ENCODE data around the gene ARRB1.
"Not testable (repeated sequence)": the region's sequence is repeated elsewhere in the genome, so short reads cannot be mapped to it uniquely, and the experiment has no call there.

Gene ARRB1

GRCh38 chr11:75342966-75343870, 8.2 kb downstream of the ARRB1 start:
- DNase-seq (ENCODE audit: low spot score) = peak; percentile 75

DNA sequence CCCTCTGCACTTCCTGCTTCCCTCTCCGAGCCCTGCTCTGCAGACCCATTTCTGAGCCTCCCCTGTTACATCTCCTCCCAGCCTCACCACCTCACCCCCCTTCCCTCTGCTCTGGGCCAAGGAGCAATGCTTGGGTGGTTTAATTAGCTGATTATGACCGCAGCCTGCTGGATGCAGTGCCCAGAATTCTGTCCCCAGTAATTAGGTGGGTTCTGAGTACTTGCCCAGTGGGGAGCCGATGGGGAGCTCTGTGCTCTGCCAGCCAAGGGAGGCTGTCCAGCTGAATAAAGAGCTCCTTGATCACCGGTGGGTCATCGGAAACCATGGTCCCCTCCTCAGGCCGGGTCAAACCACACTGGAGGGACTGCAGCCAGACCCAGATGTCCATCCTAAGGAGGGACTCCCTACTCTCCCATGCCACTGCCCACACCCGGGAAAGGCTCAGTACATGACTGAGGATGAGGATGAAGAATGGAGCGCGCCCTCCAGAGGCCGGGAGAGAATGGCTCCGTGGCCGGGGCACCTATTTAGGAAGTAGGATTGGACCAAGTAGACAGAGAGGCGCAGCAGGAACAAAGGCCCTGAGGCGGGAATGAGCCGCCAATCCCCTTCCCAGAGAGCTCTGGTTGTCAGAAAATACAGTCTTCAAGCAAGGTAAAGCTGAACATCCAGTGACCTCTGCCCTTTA, 9.1 kb downstream of the ARRB1 start:
- no peak for DNase-seq (ENCODE audit: low spot score)

GRCh38 chr11:75341612-75342011, 9.8 kb downstream of the ARRB1 start:
- no peak for DNase-seq (ENCODE audit: low spot score)

- no peak for DNase-seq (ENCODE audit: low spot score)
These were observed 11.6 kb downstream of the ARRB1 start for GRCh38 chr11:75339685-75340409.

DNA sequence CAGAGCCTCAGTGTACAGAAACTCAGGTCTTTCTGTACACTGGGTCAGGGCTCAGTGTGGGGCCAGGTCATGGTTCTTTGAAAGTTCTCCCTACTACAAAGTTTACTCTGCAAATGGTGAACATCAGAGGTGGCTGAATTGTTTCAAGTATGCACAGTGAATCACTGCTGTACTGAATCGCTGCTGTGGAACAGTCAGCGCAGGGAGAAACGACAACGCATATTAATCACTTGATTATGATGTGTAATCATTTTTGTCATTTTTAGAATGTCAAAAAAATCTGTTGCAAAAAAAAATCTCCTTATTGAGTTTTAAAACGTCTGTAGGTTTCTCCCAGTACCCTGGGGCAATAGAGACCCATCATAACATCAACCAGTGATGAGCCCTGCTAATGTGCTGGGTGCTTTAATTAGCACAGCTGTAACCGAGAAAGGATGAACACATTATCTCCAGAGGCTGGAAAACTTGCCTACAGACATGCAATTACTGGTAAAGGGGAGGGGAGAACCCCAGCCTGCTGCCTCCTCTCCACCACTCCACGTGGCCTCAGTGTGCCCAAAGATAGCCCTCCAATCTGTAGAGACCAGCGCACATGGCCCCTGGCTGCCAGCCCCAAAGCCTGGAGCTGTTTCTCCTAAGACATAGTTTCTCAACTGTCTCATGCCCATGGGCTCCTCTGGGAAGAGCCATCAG, 12.8 kb downstream of the ARRB1 start:
- no peak for DNase-seq (ENCODE audit: low spot score)

GRCh38 chr11:75337195-75337654, 14.2 kb downstream of the ARRB1 start:
- DNase-seq (ENCODE audit: low spot score) = no peak

DNA sequence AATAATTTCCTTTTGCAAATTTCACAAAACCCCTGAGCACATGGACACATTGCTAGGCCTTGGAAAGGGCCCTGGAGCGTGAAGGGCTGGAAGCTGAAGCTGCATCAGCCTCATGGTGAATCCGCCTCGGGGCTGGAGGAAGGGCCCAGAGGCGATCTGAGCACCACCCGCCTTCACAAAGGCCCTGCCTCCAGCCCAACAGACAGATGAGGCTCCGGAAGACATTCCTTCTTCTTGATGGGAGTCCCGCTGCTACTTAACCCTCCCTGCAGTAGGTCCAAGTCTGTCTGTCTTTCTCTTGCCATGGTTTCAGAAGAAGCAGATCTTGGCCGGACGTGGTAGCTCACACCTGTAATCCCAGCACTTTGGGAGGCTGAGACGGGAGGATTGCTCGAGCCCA, 16.5 kb downstream of the ARRB1 start:
- DNase-seq (ENCODE audit: low spot score) = no peak

DNA sequence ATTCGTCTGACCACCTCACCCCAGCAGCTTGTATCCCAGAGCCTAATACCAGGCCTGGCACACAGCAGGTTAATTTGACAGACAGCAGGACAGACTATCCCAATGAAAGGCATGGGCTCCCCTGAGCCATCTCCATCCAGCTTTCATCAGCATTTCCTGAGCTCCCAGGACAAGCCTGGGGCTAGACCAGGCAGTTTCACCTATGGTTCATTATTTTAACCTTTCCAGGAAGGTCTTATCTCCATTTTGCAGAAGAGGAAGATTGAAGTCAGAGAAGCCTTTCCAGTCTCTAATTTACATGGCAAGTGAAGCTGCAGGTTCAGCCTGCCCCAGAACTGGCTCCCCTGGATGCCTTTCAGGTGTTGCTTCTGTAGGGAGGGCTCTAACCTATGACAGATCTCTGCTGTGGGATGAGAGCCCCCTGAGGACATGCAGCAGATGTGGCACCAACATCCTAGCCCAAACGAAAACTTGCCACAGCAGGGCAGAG, 17.0 kb downstream of the ARRB1 start:
- DNase-seq (ENCODE audit: low spot score) = no peak

DNA sequence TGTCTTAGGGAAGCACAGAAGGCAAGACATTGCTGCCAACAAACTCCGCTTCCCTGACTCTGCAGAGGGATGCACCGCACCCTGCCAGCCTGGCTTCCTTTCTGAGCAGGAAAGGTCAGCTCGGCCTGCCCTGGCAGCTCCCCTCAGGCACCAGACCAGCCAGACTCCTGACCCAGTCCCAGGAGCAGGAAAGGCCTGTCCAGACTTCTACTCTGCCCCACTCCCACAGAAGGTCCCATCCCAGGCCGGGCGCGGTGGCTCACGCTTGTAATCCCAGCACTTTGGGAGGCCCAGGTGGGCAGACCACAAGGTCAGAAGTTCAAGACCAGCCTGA, 17.7 kb downstream of the ARRB1 start:
- DNase-seq (ENCODE audit: low spot score) = no peak

DNA sequence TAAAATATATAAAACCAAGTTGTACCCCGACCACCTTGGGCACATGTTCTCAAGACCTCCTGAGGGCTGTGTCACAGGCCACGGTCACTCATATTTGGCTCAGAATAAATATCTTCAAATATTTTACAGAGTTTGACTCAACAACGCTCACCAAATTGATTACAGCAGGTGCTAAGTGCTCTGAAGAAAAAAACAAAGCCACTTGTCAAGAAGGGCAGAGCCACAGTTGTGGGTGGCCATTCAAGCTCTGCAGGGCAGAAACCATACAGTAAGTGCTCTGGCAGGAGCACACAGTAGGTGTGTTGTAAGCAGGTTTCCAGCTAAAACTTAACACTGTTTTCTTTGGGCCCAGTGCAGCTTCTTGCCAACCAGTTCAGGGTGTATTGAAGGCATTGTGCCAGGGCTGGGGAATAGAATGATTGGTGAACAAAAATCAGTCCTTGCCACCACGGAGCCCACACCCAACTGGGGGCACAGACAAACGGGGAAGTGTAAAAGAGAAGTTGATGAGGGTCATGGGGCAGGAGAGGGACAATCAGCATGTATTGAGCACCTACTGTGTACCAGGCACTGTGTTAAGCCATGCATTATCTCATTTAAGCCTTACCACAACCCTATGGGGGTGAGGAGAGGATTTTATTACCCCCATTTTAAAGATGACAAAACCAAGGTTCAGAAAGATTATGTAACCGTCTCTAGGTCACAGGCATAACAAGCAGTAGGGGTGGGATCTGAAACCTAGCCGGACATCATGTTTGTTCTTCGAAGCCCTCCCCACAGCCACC, 18.2 kb downstream of the ARRB1 start:
- no peak for DNase-seq (ENCODE audit: low spot score)

DNA sequence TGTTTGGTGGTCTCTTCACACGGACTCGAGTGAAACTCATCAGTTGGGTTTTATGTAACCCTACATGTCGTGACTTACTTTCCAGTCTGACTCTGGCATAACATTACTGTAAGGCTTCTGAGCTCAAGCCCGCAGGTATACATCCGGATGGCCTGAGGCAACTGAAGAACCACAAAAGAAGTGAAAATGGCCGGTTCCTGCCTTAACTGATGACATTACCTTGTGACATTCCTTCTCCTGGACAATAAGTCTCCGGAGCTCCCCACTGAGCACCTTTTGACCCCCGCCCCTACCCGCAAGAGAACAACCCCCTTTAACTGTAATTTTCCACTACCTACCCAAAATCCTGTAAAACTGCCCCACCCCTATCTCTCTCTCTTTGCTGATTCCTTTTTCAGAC, 19.7 kb downstream of the ARRB1 start:
- DNase-seq (ENCODE audit: low spot score) = not testable (repeated sequence)

DNA sequence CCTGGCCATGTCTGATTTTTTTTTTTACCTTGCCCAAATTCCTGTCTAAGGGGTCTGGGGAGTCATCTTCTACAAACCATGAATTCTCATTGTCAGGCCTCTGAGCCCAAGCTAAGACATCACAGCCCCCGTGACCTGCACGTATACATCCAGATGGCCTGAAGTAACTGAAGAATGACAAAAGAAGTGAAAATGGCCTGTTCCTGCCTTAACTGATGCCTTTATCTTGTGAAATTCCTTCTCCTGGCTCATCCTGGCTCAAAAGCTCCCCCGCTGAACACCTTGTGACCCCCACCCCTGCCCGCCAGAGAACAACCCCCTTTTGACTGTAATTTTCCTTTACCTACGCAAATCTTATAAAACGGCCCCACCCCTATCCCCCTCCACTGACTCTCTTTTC, 20.2 kb downstream of the ARRB1 start:
- DNase-seq (ENCODE audit: low spot score) = not testable (repeated sequence)

GRCh38 chr11:75330886-75331285, 20.6 kb downstream of the ARRB1 start:
- not testable (repeated sequence) for DNase-seq (ENCODE audit: low spot score)

GRCh38 chr11:75330291-75330690, 21.2 kb downstream of the ARRB1 start:
- DNase-seq (ENCODE audit: low spot score) = no peak

- peak; percentile 71 for DNase-seq (ENCODE audit: low spot score)
These were observed 22.8 kb downstream of the ARRB1 start for GRCh38 chr11:75328426-75329277.

- no peak for DNase-seq (ENCODE audit: low spot score)
These were observed 25.0 kb downstream of the ARRB1 start for GRCh38 chr11:75326439-75326810.

GRCh38 chr11:75325713-75326438, 25.6 kb downstream of the ARRB1 start:
- no peak for DNase-seq (ENCODE audit: low spot score)

DNA sequence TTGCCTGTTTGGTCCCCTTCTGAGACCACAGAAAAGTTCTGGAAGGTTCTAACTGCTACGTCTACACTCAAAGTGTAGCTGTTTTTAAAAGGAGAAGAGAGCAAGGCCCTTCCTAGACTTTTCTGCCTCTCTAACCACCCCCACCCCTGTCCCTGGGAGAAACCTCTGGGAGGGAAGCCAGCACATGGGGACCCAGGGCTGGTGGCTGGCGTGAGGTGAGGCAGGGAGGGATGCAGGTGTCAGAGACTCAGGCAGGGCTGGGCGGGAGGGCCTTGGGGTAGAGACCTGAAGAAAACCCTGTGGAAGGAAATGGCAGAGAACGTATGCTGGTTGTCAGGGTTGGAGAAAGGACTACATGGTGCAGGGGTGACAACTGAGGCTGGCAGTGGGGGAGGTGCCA, 26.7 kb downstream of the ARRB1 start:
- no peak for DNase-seq (ENCODE audit: low spot score)

GRCh38 chr11:75324189-75324588, 27.3 kb downstream of the ARRB1 start:
- no peak for DNase-seq (ENCODE audit: low spot score)

- DNase-seq (ENCODE audit: low spot score) = no peak
These were observed 27.9 kb downstream of the ARRB1 start for GRCh38 chr11:75323609-75324008.

All from iPS-NIHi11 (cell line).